ENCODE data around the gene IDNK.

DNA sequence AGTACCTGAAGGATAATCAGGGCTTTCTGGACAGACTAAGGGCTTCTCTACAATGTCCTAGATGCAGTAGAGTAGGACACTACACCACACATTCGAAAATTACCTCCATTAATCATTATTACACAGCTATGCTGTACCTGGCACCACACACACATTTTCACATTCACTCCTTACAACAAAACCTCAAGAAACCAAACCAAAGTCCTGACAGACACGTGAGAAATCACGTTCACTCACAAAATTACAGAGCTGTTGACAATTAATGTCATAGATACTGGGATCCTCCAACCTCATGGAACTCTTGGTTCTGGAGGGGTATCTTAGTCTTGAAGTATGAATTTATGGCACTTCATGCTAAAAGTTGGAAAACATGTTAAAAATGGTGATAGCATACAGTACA is 68.5 kb downstream of the IDNK start:
- TF ChIP-seq CTCF (optimal IDR thresholded peaks at IDR 0.05 in 1 of 3, IDR thresholded peaks at IDR 0.05 in 1 of 3, conservative IDR thresholded peaks at IDR 0.05 in 1 of 3; ENCODE audit: extremely low read depth in 1 of 3, insufficient read depth in 2 of 3, low read length in 3 of 3), result no peak
- no peak for TF ChIP-seq EZH2 (IDR thresholded peaks at IDR 0.05; ENCODE audit: low read length)

All from keratinocyte (primary cell).